ENCODE results near the gene EXOC2.
"Not testable (repeated sequence)": the region's sequence is repeated elsewhere in the genome, so short reads cannot be mapped to it uniquely, and the experiment has no call there.

The EXOC2 gene

GRCh38 chr6:633611-634010, 59.3 kb downstream of the EXOC2 start:
- DNase-seq = no peak

- DNase-seq = no peak
Observed at GRCh38 chr6:628766-629165, 64.2 kb downstream of the EXOC2 start.

- DNase-seq = no peak
Observed at GRCh38 chr6:626236-626635, 66.7 kb downstream of the EXOC2 start.

GRCh38 chr6:624979-625378, 68.0 kb downstream of the EXOC2 start:
- DNase-seq = no peak

DNA sequence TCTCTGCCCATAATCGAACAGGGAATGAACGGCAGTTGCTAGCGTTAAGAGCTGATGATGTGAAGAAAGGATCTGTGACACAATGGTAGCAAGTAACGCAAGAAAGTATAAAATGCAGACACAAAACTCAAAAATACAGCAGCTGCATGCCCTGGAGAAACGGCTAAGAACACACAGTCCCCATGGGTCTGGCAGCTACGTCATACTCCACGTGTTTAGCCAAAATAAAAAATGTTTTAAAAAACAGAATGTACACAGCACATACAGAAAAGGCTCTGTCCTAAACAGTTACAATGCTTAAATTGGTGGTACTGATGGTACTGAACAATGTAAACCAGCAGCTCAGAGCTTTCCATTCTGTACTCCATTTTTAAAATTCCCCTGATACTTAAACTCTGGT, 70.5 kb downstream of the EXOC2 start:
- no peak for DNase-seq

DNA sequence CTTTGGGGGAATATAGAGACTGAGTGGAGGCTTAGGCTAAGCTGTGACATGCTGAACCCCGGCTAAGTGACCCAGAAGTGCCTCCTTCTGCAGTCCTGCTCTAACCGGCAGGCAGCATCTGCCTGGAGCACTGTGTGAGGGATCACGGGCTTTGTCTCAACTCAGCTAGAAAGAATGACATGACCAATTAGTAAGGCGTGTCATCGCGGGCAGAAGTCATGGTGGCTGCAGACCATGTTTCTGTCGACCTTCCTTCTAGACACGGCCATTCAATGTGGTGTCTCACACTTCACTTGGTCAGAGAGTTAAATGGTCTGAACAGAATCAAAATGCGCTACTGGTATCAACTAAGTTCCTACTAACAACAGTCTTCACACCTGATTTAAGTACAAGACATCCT, 71.0 kb downstream of the EXOC2 start:
- no peak for DNase-seq

- DNase-seq = no peak
Observed at GRCh38 chr6:620950-621349, 72.0 kb downstream of the EXOC2 start.

GRCh38 chr6:620166-620565, 72.8 kb downstream of the EXOC2 start:
- DNase-seq = no peak

DNA sequence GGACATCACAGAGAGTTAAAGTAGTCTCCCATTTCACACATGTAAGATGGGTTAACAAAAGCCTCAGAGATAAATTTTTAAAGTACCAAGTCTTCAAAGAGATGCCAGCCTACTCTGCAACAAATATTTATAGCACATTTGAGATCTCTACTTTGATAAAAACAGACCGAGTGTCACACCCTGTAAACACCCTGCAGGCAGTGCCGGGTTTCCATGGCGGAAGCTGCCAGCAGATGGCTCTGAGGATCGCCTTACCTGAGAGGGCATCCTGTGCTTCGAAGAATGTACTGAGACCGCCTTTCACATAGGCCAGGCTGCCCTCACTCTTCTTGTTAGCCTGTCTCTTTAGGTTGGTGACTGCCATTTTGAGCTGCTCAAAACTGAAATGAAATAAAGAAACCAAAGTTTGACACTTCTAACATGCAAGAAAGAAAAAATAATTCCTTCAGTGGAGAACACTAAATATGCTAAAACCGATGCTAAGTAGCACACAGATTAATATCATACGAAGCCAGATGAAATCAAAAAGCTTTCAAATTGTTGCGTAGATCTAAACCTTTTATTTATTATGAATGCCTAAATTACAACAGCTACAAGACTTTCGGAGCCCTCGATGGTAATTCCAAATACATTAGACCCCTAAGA, 75.4 kb downstream of the EXOC2 start:
- DNase-seq = no peak

- DNase-seq = no peak
Observed at GRCh38 chr6:613981-614380, 79.0 kb downstream of the EXOC2 start.

DNA sequence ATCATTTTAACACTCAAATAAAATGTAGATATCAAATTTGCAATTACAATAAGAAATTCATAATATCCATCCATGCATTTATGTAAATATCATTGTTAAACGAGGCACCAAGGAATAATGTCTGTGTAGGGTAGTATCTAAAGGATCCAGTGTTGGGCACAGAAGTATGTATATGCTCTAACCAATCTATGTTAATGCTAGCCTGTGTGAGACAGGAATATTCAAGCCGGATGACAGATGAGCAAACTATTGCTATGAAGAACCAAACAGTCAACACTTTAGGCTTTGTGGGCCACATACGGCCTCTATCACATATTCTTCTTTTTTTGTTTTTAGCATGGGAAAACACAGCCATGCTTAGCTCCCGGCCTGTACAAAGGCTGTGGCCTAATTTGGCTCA, 81.0 kb downstream of the EXOC2 start:
- DNase-seq = no peak

DNA sequence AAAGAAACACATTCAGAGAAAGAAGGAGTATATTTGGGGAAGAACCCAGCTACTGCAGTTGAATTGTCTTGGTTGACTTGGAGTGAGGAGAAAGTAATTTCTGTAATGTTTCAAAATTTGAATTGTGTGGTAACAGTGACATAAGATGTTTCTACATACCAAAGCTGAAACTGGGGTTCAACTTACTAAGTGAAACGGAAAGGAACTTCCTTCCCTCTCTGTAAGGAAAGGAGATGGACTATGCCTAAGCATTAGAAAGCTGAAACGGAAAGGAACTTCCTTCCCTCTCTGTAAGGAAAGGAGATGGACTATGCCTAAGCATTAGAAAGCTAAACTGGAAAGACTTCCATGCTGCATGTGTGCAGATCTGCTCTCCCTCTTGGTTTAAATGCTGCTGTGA, 82.1 kb downstream of the EXOC2 start:
- DNase-seq = no peak

DNA sequence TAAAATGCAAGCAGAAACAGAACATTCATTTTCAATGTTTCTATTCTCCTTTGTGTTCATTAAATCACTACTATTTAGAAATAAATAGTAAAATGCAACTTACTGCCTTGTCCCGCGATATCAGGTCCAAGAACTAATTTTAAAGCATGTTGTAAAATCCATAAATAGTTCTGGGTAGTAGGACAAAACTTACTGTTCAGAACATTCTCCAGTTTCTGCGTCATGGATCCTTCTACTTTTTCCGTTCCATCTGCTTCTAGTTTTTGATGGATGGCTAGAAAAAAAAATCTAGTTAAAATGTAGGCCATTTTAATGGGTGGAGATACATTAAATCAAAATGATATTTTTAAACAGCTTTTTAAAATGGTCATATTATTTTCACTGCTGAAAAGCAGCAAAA, 83.0 kb downstream of the EXOC2 start:
- DNase-seq = no peak

DNA sequence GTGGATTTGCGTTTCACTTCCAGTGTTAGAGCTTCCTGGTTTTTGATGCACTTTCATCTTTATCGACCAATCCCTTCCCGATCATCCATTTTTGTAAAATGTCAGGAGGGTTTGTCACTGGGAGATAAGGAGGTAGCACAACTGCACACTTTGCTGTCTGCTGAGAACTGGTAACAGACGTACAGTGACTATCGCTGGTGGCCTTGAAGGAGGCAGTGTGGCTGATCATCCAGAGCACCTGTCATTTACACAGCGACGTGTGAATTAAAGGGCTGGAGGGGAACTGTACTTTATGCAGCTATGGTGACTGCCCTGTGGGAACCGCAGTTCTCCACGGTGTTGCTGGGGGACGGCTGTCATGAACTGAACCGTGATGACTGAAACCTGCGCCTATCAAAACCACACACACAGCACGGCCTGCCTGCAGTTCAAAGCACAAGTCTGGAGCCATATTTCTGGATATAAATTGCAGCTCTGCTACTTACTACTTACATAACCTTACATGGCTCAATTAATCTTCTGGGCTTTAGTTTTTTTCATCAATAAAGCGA, 86.0 kb downstream of the EXOC2 start:
- no peak for DNase-seq

GRCh38 chr6:605895-606294, 87.0 kb downstream of the EXOC2 start:
- not testable (repeated sequence) for DNase-seq

- DNase-seq = no peak
Observed at GRCh38 chr6:604579-604978, 88.4 kb downstream of the EXOC2 start.

- DNase-seq = no peak
Observed at GRCh38 chr6:603265-603664, 89.7 kb downstream of the EXOC2 start.

DNA sequence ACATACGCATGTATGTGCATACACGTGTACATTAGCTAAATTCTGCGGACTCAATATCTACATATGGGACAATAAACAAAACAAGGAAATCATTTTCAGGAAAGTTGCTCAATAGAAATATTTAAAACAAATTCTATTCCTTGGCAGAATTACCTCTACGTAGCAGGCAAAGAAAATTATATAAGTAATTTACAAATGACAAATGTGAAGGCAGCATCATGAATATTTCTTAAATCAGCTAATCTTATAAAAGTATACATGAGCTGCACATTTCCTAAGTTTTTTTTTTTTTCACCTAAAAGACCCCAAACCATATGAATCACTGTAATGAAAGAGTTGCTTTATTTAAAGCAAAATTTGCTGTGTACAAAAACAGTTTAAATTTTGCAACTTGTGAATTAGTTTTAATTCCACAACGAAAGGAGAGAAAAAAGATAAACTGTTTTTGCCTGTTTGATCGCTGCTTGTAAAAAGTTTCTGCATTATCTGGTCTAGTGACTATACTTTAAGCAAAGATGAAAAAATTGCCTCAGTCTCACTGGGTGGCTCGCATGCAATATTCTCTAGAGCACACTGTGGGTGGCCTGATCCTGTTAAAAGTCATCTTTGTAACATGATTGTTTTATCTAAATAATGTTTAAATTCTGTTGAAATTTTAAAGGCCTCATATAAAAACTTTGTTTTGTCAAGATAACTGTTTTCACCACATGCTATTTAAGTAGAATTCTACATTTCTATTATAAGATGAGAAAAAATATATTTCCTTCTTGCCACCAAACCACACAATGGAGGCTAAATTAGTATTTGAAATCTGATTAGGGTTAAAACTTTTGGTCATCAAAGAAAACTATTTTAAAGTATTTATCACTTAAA, 93.1 kb downstream of the EXOC2 start:
- DNase-seq = no peak

DNA sequence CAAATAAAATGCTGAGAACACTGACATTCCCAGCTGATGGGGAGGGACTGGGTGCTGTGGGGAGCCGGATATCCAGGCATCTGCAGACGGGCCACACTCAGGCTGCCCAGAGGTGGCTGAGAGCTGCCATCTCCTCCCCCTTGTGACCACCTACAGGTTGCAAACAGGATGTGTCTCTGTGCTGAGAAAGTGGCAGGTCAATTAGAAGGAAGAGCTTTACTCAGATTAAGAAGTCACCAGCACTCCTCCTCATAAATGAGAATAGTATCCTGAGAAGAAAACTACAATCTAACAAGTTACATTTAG, 99.1 kb downstream of the EXOC2 start:
- DNase-seq = no peak

DNA sequence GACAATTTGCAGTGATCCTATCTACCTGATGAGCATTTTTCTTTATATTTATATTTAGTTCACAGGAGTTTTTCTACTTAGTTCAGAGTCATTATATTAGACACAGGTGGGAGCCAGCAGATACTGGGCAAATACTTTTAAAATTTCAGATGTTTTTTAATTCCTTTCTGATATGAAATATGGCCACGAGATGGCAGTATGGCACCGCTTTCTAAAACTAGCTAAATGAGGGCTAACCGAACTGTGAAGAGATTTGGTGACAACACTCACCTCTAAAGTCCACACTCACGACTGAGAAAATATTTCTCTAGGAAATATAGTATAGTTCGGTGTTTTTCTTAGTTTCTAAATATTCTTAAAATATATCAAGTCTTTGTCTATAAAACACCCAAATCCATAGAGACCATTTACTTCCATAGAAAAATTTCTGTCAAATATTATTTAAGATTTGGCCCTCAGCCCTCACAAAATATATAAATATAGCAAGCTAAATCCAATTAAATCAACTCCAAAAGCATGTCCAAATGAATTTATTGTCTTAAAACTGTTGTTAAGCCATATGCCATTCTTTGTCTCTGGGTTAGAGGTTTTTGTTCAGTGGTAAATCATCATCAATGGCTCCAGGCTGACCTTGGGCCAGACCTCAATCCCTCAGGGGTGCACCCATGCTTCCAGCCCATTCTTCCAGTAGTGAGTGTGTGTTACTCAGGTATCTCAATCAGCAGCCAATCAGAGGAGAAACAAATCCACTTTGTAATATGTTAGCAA, 99.6 kb downstream of the EXOC2 start:
- peak; percentile 4 for DNase-seq

- no peak for DNase-seq
Observed at GRCh38 chr6:589090-589489, 103.8 kb downstream of the EXOC2 start.

- no peak for DNase-seq
Observed at GRCh38 chr6:586553-586952, 106.4 kb downstream of the EXOC2 start.

DNA sequence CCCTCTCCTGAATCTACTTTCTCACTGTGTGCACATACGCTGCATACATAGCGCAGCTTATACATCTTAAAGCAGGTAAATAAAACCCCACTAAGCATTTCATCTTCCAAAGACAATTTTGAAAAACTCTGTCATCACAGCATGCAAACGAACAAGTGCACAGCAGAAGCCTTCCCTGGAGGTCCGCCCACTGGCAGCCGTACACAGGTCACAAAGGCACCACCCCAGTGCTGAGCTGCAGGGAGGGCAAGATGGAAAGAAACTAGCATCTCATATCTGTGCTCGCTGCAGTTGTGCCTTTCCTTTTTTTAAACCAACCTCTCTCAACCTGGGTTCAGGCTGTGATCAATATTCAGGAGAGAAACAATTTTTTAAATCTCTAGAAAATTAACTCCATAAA, 109.3 kb downstream of the EXOC2 start:
- no peak for DNase-seq

- no peak for DNase-seq
Observed at GRCh38 chr6:583116-583515, 109.8 kb downstream of the EXOC2 start.
